SU-DHL-6 (cell line): ENCODE measurements around the gene ARHGAP10.

Experiments
- EZH2phosphoT487 ChIP-seq: fragments of 200-600 bp; sonication (generic), shearing (Covaris generic); conservative IDR thresholded peaks from 2 replicates; pipeline ENCODE4 v1.6.1; 2018; ENCODE audit warnings: mild to moderate bottlenecking, antibody characterized with exemption, low read length, moderate library complexity, mixed read lengths
- TF ChIP-seq, protein P1 (sequence below): fragments of 200-600 bp; sonication (generic); IDR thresholded peaks from one replicate; pipeline ENCODE4 v1.5.1; 2017; ENCODE audit warnings: antibody characterized with exemption, mild to moderate bottlenecking, low read length, moderate library complexity; ENCODE audit not compliant: insufficient read depth, poor library complexity, severe bottlenecking

DNA sequence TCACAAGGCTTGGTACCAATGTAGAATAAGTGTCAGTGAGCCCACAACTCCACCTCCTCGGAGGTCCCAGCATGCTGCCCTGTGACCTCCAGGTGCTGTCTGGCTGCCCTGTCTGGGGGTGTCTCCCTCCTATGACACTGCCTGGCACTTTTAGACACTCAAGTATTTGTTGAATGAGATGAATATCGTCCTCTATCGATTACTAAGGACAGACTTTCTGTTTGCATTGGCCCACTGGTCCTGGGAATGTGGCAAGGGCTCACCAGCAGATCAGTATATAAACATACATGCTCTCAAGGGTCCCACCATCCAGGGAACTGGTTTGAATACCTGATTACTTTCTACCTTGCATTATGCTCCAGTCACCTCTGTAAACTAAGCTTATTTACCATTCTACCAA lies 377.3 kb downstream of the ARHGAP10 start:
- no peak for TF ChIP-seq EZH2phosphoT487
- TF ChIP-seq, protein P1, sequence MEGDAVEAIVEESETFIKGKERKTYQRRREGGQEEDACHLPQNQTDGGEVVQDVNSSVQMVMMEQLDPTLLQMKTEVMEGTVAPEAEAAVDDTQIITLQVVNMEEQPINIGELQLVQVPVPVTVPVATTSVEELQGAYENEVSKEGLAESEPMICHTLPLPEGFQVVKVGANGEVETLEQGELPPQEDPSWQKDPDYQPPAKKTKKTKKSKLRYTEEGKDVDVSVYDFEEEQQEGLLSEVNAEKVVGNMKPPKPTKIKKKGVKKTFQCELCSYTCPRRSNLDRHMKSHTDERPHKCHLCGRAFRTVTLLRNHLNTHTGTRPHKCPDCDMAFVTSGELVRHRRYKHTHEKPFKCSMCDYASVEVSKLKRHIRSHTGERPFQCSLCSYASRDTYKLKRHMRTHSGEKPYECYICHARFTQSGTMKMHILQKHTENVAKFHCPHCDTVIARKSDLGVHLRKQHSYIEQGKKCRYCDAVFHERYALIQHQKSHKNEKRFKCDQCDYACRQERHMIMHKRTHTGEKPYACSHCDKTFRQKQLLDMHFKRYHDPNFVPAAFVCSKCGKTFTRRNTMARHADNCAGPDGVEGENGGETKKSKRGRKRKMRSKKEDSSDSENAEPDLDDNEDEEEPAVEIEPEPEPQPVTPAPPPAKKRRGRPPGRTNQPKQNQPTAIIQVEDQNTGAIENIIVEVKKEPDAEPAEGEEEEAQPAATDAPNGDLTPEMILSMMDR: no peak
